Sigmoid colon (tissue), 7 donors: Measurements from ENCODE around the gene DIPK1B. TPM values are rescaled to one million over a fixed set of nuclear protein-coding genes. Genes with fewer than 3 reads are reported as not detected.

Experiments used
- DNase-seq: peaks from one replicate; pipeline ENCODE4 v3.0.0-alpha.2; 2019
- H3K27ac ChIP-seq, 4 donors: fragments of 200-600 bp; sonication (generic); one replicate each; pipeline ENCODE4 v1.5.1; 2016 to 2019; ENCODE audit warnings: mild to moderate bottlenecking in 1 of 4
- H3K27me3 ChIP-seq, 3 donors: fragments of 200-600 bp; sonication (generic); one replicate each; pipeline ENCODE4 v1.5.1; 2019; ENCODE audit warnings: mild to moderate bottlenecking in 1 of 3
- H3K36me3 ChIP-seq, 4 donors: fragments of 200-600 bp; sonication (generic); one replicate each; pipeline ENCODE4 v1.5.1; 2016 to 2019
- H3K4me1 ChIP-seq, 4 donors: fragments of 200-600 bp; sonication (generic); one replicate each; pipeline ENCODE4 v1.5.1; 2017 to 2019
- H3K4me3 ChIP-seq, 4 donors: fragments of 200-600 bp; sonication (generic); one replicate each; pipeline ENCODE4 v1.5.1; 2017 to 2019; ENCODE audit warnings: mild to moderate bottlenecking in 2 of 4, moderate library complexity in 1 of 4
- H3K9me3 ChIP-seq, 4 donors: fragments of 200-600 bp in 3 of 4; sonication (generic) in 3 of 4; one replicate each; pipeline versions ENCODE4 v1.5.1 to v1.6.1; 2013 to 2019
- EP300 ChIP-seq, 4 donors: sonication (generic); formaldehyde crosslinking; IDR thresholded peaks; one replicate each; pipeline ENCODE4 v1.6.1; 2017; ENCODE audit warnings: antibody characterized with exemption in 4 of 4
- POLR2A ChIP-seq, 2 donors: fragments of 450-650 bp; IDR thresholded peaks; one replicate each; pipeline ENCODE4 v1.6.1; 2016; ENCODE audit warnings: antibody characterized with exemption in 2 of 2, mild to moderate bottlenecking in 2 of 2, moderate library complexity in 2 of 2
- POLR2AphosphoS5 ChIP-seq, 4 donors: sonication (generic); formaldehyde crosslinking; IDR thresholded peaks; one replicate each; pipeline ENCODE4 v1.6.1; 2017; ENCODE audit warnings: antibody characterized with exemption in 4 of 4
- WGBS, 2 donors: extraction: QIAGEN DNeasy Blood & Tissue Kit; methylation state at CpG; one replicate each; pipeline ENCODE4 v1.1.7; 2013; 5-methylcytosine and 5-hydroxymethylcytosine counted together
- intact Hi-C: fragments of 100-400 bp; cut with DNase I; formaldehyde crosslinking; loops from one replicate; pipeline ENCODE4 v1.15.1; 2023
- polyA plus RNA-seq, 3 donors: library from polyadenylated mRNA; stranded (reverse); fragments of 200-250 nt; gene quantifications; one replicate each; pipeline ENCODE4 v1.2.3, GENCODE V29; 2013
- total RNA-seq, 4 donors: library from RNA; depleted of rRNA; stranded (reverse); fragments of >200 nt; gene quantifications; one replicate each; pipeline ENCODE4 v1.1.0, GENCODE V29; 2016
- TF ChIP-seq, protein P1 (sequence below), 4 experiments: fragments of 450-650 bp in 3 of 4; fragments of 200-600 bp in 1 of 4; IDR thresholded peaks; one replicate each; pipeline ENCODE4 v1.5.1; 2016 to 2019; ENCODE audit warnings: antibody characterized with exemption in 4 of 4, mild to moderate bottlenecking in 3 of 4, moderate library complexity in 2 of 4
- donor health status: healthy with polysubstance abuse.
- donor health status: Bipolar disorder and iron deficiency.
- donor health status: healthy.

Gene DIPK1B
- total and polyA plus RNA-seq, 7 donors = 0.23 to 18.3 (median 9.6) TPM

- H3K4me3 ChIP-seq = no peak overlapping the region
- H3K4me1 ChIP-seq = peaks cover 0 to 49% (median 33%) of the 10 kb centered on the region in 4 donors
- H3K9me3 ChIP-seq = no peaks in the 10 kb centered on the region
- no peaks in the 10 kb centered on the region for H3K36me3 ChIP-seq
- WGBS, 2 donors = 81 to 90% methylated on average over 46 of the region's 46 CpGs
- no peaks in the 10 kb centered on the region for H3K27me3 ChIP-seq
- TF ChIP-seq POLR2AphosphoS5 (IDR thresholded peaks at IDR 0.05) (no peak), POLR2A (IDR thresholded peaks at IDR 0.05) (no peak), EP300 (IDR thresholded peaks at IDR 0.05) (no peak)
- TF ChIP-seq, protein P1, sequence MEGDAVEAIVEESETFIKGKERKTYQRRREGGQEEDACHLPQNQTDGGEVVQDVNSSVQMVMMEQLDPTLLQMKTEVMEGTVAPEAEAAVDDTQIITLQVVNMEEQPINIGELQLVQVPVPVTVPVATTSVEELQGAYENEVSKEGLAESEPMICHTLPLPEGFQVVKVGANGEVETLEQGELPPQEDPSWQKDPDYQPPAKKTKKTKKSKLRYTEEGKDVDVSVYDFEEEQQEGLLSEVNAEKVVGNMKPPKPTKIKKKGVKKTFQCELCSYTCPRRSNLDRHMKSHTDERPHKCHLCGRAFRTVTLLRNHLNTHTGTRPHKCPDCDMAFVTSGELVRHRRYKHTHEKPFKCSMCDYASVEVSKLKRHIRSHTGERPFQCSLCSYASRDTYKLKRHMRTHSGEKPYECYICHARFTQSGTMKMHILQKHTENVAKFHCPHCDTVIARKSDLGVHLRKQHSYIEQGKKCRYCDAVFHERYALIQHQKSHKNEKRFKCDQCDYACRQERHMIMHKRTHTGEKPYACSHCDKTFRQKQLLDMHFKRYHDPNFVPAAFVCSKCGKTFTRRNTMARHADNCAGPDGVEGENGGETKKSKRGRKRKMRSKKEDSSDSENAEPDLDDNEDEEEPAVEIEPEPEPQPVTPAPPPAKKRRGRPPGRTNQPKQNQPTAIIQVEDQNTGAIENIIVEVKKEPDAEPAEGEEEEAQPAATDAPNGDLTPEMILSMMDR (IDR thresholded peaks at IDR 0.05) = no peak
- no peak overlapping the region for H3K27ac ChIP-seq
- no peak for DNase-seq
- intact Hi-C loops = loop anchor here (5.0 kb wide), 1 partner anchor 205 kb away; no protein-coding TSS in a partner anchor
Measured at GRCh38 chr9:136692185-136693134, 19.9 kb upstream of the DIPK1B start.

DNA sequence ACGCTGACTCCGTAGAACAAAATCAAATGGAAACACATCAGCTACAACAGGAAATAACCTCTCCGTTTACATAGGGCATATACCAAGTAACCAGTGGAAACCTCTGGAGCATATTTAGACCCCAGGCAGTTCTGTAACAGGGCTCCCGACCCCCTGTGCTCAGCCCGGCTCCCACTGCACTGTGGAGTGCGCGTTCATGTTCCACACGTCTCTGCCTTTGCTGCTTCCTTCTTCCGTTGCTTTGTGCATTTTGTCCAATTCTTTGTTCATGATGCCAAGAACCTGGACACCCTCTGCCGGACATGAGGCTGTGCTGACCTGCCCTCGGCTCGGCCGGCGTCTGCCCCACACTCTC, 19.3 kb upstream of the DIPK1B start:
- no peaks in the 10 kb centered on the region for H3K9me3 ChIP-seq
- intact Hi-C loops = loop anchor here (5.0 kb wide), 1 partner anchor 206 kb away; no protein-coding TSS in a partner anchor
- no peaks in the 10 kb centered on the region for H3K36me3 ChIP-seq
- no peak overlapping the region for H3K4me3 ChIP-seq
- no peaks in the 10 kb centered on the region for H3K27me3 ChIP-seq
- peaks cover 0 to 43% (median 27%) of the 10 kb centered on the region in 4 donors for H3K4me1 ChIP-seq
- 27 to 71% methylated on average over 14 of the region's 14 CpGs for WGBS, 2 donors
- H3K27ac ChIP-seq = no peak overlapping the region
- TF ChIP-seq EP300 (IDR thresholded peaks at IDR 0.05) (no peak), POLR2A (IDR thresholded peaks at IDR 0.05) (no peak), POLR2AphosphoS5 (IDR thresholded peaks at IDR 0.05) (no peak)
- TF ChIP-seq, protein P1 (IDR thresholded peaks at IDR 0.05) = no peak
- no peak for DNase-seq

GRCh38 chr9:136693490-136694162, 18.7 kb upstream of the DIPK1B start:
- intact Hi-C loops = loop anchor here (5.0 kb wide), 1 partner anchor 206 kb away; no protein-coding TSS in a partner anchor

GRCh38 chr9:136694163-136694871, 18.1 kb upstream of the DIPK1B start:
- WGBS, 2 donors = 11 to 49% methylated on average over 32 of the region's 32 CpGs
- H3K27ac ChIP-seq = peak overlapping the region in 1 of 4 donors; percentile 14
- H3K36me3 ChIP-seq = no peaks in the 10 kb centered on the region
- DNase-seq = no peak
- H3K4me1 ChIP-seq = peaks cover 0 to 43% (median 26%) of the 10 kb centered on the region in 4 donors
- TF ChIP-seq, protein P1 (IDR thresholded peaks at IDR 0.05) = peak in 3 of 4 experiments; percentile 37 to 68 (median 64)
- no peak for TF ChIP-seq EP300 (IDR thresholded peaks at IDR 0.05)
- no peaks in the 10 kb centered on the region for H3K9me3 ChIP-seq
- intact Hi-C loops = loop anchor here (5.0 kb wide), 1 partner anchor 207 kb away; no protein-coding TSS in a partner anchor
- H3K4me3 ChIP-seq = no peak overlapping the region
- H3K27me3 ChIP-seq = no peaks in the 10 kb centered on the region

More at GRCh38 chr9:136693490-136694162, 18.7 kb upstream of the DIPK1B start:
- Histone ChIP-seq H3K36me3 (no peaks in the 10 kb centered on the region), H3K4me3 (no peak overlapping the region), H3K27me3 (no peaks in the 10 kb centered on the region), H3K9me3 (no peaks in the 10 kb centered on the region), H3K4me1 (peaks cover 0 to 43% (median 26%) of the 10 kb centered on the region in 4 donors), H3K27ac (no peak overlapping the region)
- TF ChIP-seq EP300 (IDR thresholded peaks at IDR 0.05) = no peak
- TF ChIP-seq POLR2A (IDR thresholded peaks at IDR 0.05) = no peak
- TF ChIP-seq, protein P1 (IDR thresholded peaks at IDR 0.05) = no peak
- no peak for TF ChIP-seq POLR2AphosphoS5 (IDR thresholded peaks at IDR 0.05)
- DNase-seq = no peak
- WGBS, 2 donors = 15 to 61% methylated on average over 15 of the region's 15 CpGs
